ENCODE results near the gene S1PR3.

S1PR3 gene

GRCh38 chr9:88969646-88970373 is 21.5 kb upstream of the S1PR3 start:
- no peak for DNase-seq (ENCODE audit: low read depth)

GRCh38 chr9:88971131-88971960 is 19.9 kb upstream of the S1PR3 start:
- no peak for DNase-seq (ENCODE audit: low read depth)

GRCh38 chr9:88972401-88972800 is 18.9 kb upstream of the S1PR3 start:
- no peak for DNase-seq (ENCODE audit: low read depth)

- DNase-seq (ENCODE audit: low read depth): no peak
Measured at GRCh38 chr9:88973281-88974045, 17.8 kb upstream of the S1PR3 start.

GRCh38 chr9:88974641-88975040 is 16.6 kb upstream of the S1PR3 start:
- no peak for DNase-seq (ENCODE audit: low read depth)

GRCh38 chr9:88975966-88976889 is 15.0 kb upstream of the S1PR3 start:
- no peak for DNase-seq (ENCODE audit: low read depth)

GRCh38 chr9:88976890-88977257 is 14.4 kb upstream of the S1PR3 start:
- DNase-seq (ENCODE audit: low read depth): no peak

GRCh38 chr9:88978034-88978433 is 13.2 kb upstream of the S1PR3 start:
- no peak for DNase-seq (ENCODE audit: low read depth)

- no peak for DNase-seq (ENCODE audit: low read depth)
Measured at GRCh38 chr9:88979021-88979420, 12.2 kb upstream of the S1PR3 start.

- no peak for DNase-seq (ENCODE audit: low read depth)
Measured at GRCh38 chr9:88979791-88980190, 11.5 kb upstream of the S1PR3 start.

GRCh38 chr9:88980740-88981203 is 10.5 kb upstream of the S1PR3 start:
- no peak for DNase-seq (ENCODE audit: low read depth)

GRCh38 chr9:88983865-88984542 is 7.3 kb upstream of the S1PR3 start:
- no peak for DNase-seq (ENCODE audit: low read depth)

- DNase-seq (ENCODE audit: low read depth): no peak
Measured at GRCh38 chr9:88984543-88984883, 6.8 kb upstream of the S1PR3 start.

- no peak for DNase-seq (ENCODE audit: low read depth)
Measured at GRCh38 chr9:88985616-88986015, 5.7 kb upstream of the S1PR3 start.

GRCh38 chr9:88986776-88987175 is 4.5 kb upstream of the S1PR3 start:
- no peak for DNase-seq (ENCODE audit: low read depth)

GRCh38 chr9:88987661-88988060 is 3.6 kb upstream of the S1PR3 start:
- no peak for DNase-seq (ENCODE audit: low read depth)

- no peak for DNase-seq (ENCODE audit: low read depth)
Measured at GRCh38 chr9:88988796-88989641, 2.2 kb upstream of the S1PR3 start.

GRCh38 chr9:88990041-88990728 is 1.1 kb upstream of the S1PR3 start:
- DNase-seq (ENCODE audit: low read depth): no peak

- no peak for DNase-seq (ENCODE audit: low read depth)
Measured at GRCh38 chr9:88990729-88991065, 571 bp upstream of the S1PR3 start.

- no peak for DNase-seq (ENCODE audit: low read depth)
Measured at GRCh38 chr9:88992556-88992955, 1.3 kb downstream of the S1PR3 start.
